Fibroblast of peridontal ligament (primary cell): ENCODE results near the gene ASIC3.
A peak's percentile ranks its signal among the peaks of the same experiment; 100 is the strongest.
"Not testable (repeated sequence)": the region's sequence is repeated elsewhere in the genome, so short reads cannot be mapped to it uniquely, and the experiment has no call there.

Experiments
- DNase-seq: peaks from one replicate; pipeline ENCODE4 v3.0.0-alpha.2; 2010; ENCODE audit errors: extremely low read depth

ASIC3 gene

DNA sequence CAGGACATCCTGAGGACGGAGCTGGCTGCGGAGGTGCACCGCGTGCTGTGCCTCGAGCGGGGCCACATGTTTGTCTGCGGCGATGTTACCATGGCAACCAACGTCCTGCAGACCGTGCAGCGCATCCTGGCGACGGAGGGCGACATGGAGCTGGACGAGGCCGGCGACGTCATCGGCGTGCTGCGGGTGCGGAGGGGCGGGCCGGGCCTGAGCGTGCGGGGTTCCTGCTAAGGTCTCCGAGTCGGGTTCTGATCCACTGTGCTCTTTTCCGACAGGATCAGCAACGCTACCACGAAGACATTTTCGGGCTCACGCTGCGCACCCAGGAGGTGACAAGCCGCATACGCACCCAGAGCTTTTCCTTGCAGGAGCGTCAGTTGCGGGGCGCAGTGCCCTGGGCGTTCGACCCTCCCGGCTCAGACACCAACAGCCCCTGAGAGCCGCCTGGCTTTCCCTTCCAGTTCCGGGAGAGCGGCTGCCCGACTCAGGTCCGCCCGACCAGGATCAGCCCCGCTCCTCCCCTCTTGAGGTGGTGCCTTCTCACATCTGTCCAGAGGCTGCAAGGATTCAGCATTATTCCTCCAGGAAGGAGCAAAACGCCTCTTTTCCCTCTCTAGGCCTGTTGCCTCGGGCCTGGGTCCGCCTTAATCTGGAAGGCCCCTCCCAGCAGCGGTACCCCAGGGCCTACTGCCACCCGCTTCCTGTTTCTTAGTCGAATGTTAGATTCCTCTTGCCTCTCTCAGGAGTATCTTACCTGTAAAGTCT lies 34.4 kb upstream of the ASIC3 start:
- peak; percentile 52 for DNase-seq

DNA sequence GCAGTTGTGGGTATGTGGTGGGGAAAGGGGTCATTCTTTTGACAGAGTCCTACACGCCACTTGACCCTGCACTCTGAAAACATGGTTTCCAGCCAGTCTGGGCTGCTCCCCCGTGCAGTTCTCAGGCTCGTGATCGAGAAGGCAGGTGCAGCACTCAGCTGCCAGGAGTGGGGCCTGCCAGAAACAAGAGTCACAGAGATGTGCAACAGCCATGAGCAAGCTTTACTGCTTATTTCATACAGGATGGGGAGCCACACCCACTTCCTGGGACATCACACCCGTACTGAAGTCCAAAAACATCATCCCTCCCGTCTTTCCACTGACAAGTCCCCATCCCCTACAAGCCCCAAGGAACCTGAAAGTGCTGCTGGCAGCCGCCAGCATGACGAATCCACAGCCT lies 33.4 kb upstream of the ASIC3 start:
- DNase-seq: no peak

DNA sequence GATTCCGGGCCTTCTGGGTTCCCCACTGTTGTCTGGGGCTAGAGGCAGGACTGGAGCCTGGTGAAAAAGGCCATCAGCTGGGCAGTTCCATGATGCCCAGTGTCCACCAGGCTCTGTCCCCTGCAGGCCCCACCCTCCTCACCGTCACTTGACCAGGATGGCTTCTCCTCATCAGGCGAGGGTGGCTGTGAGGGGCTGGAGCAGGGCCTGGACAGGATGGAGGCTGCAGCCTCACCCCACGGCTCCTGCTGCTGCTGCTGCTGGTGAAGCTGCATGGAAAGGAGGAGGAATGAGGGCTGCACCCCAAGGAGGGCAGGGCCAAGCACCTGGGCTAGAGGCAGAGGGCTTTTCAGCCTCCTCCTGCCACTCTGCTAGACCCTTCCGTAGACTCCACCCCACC lies 32.4 kb upstream of the ASIC3 start:
- DNase-seq: no peak

GRCh38 chr7:151016505-151016904 lies 31.8 kb upstream of the ASIC3 start:
- no peak for DNase-seq

DNA sequence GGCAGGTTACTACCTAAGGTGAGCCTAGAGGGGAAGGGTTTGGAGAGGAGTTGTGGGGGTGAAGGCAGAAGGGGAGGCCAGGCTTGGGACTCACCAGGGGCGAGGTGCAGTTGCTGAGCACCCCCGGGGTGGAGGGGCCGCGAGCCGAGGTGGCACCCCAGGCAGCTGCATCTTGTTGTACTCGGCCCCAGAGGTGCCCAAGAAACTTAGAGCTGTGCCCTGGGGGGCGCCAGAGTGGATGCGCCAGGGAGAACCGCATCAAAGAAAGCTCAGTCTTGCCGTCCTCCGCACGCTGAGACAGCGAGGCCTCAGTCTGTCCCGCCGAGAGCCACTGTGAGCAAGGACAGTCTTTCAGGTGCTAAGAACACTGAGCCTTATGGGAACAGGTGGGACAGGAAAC lies 31.4 kb upstream of the ASIC3 start:
- no peak for DNase-seq

DNA sequence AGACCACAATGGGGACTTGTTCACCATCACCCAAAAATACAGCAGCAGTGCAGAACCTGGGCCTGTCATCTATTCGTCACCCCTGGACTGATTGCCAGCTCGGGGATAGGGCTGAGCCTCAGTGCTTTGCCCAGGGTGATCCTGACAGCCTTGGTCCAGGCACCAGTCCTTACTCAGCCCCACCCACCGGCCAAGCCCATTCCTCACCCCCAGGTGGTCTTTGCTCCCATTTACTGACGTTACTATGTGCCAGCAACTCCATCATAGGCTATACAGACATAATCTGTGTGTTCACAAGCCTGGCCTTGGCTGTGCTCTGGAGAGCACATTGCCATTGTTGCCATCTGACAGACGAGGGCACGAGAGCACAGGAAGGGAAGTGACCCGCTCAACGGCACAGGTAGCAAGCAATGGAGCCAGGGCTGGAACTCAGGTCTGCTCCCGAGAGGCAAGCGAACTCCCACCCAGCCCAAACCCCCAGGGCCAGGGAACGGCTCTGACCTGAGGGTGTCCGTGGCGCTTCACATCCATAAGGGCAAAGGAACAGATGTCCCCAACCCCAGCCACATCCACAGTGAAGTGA lies 30.9 kb upstream of the ASIC3 start:
- DNase-seq: no peak

GRCh38 chr7:151017953-151018420 lies 30.3 kb upstream of the ASIC3 start:
- DNase-seq: no peak

- no peak for DNase-seq
Measured at GRCh38 chr7:151018421-151019129, 29.8 kb upstream of the ASIC3 start.

GRCh38 chr7:151019130-151019447 lies 29.2 kb upstream of the ASIC3 start:
- DNase-seq: no peak

DNA sequence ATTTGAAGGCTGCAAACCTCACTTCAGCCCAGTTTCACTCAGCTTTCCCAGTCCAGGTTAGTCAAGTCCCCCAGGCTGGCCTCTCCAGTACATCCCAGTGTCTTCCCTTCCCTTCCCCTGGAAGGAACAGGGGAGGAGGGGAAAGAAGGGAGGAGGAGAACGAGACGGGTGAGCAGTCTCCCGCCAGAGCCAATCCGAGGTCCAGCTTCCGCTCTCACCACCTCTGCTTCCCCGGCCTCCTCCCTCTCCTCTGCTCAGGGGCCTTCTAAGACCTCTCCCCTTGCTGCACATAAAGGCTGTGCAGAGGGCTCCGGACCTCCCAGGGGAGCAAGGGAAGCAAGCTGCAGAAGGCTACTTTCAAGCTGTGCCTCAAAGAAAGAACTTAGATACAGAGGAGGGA lies 28.1 kb upstream of the ASIC3 start:
- no peak for DNase-seq

DNA sequence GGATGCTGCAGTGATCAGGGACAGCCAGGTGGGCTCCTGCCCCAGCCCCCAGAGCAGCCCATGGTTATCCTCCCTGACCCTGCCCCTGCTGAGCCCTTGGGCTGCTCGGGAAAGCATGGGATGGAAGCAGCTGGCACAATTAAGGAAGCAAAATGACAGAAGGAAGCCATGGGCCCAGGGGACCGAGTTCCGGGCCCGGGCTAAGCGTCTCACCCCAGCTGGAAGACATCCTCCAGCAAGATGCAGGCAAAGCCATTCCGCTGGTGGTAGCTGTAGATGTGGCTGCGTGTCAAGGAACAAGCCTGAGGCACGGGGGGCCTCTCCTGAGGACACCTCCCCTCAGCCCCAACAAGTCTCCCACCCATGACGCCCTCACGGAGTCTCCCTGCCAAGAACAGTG lies 25.1 kb upstream of the ASIC3 start:
- no peak for DNase-seq

DNA sequence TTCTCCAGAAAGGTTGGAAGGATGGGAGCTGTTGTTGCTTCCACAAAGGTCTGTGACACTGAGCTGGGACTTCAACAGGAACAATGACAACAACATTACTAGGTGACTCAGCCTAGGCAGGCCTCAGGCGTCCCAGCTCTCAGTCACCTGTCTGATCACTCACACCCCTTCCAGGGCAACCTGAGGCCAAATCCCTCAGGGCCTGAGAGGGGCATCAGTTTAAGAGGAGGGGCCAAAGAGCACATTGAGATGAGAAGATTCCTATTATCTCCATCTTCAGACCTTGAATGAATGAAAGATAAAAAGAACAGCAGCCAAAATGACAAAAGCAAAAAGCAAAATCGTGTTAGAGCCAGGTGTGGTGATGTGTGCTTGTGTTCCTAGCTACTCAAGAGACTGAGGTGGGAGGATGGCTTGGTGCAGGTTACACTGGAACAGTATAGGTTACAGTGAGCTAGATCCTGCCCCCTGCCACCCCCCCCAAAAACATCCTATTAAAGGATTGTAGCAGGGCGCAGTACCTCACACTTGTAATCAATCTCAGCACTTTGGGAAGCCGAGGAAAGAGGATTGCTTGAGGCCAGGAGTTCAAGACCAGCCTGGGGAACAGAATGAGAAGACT lies 23.8 kb upstream of the ASIC3 start, which contains the start of gene ATG9B:
ATG9B (minus strand) TSS at position 60 of the 622 bp plus-strand sequence. CDS start 71 bp downstream, outside the sequence.
- DNase-seq: no peak

GRCh38 chr7:151025924-151026671 lies 22.2 kb upstream of the ASIC3 start:
- no peak for DNase-seq

DNA sequence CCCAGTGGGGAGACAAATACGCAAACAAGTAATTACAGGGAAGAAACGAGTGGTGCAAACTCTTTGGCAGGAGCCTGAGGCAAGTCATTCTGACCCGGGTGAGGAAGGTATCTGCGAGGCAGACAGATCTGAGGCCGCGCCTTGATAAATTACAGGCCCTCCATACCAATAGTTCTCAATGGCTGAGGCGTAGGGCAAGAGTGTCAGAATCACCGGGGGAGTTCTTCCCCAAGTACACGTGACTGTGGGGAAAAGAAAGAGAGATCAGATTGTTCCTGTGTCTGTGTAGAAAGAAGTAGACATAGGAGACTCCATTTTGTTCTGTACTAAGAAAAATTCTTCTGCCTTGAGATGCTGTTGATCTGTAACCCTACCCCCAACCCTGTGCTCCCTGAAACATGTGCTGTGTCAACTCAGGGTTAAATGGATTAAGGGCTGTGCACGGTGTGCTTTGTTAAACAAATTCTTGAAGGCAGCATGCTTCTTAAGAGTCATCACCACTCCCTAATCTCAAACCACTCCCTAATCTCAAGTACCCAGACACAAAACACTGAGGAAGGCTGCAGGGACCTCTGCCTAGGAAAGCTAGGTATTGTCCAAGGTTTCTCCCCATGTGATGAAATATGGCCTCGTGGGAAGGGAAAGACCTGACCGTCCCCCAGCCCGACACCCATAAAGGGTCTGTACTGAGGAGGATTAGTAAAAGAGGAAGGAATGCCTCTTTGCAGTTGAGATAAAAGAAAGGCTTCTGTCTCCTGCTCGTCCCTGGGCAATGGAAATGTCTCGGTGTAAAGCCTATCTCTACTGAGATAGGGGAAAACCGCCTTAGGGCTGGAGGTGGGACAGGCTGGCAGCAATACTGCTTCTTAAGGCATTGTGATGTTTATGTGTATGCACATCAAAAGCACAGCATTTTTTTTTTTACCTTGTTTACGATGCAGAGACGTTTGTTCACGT lies 21.3 kb upstream of the ASIC3 start:
- not testable (repeated sequence) for DNase-seq

DNA sequence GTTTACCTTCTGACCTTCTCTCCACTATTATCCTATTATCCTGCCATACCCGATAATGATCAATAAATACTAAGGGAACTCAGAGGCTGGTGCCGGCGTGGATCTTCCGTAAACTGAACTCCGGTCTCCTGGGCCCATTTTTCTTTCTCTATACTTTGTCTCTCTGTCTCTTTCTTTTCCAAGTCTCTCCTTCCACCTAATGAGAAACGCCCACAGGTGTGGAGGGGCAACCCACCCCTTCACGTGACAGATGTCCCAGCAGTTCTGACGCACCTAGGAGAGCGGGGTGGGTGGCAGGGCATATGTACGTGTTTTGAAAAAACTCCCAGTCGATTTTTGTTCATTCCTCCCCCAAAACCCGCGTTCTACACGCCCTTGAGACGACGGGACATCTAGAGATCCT lies 20.6 kb upstream of the ASIC3 start:
- DNase-seq: not testable (repeated sequence)

- peak; percentile 99 for DNase-seq
Measured at GRCh38 chr7:151028131-151028947, 20.0 kb upstream of the ASIC3 start, which contains the start of gene ABCB8. TSS of gene ABCB8 (plus strand) at chr7:151028450. CDS start at chr7:151028516, 66 bp downstream.

GRCh38 chr7:151028948-151029501 lies 19.3 kb upstream of the ASIC3 start:
- DNase-seq: no peak

- no peak for DNase-seq
Measured at GRCh38 chr7:151031011-151031410, 17.3 kb upstream of the ASIC3 start.
